GOT3 (cell line): ENCODE results near the gene STON1.
"Not testable (repeated sequence)": the region's sequence is repeated elsewhere in the genome, so short reads cannot be mapped to it uniquely, and the experiment has no call there.

Experiments used
- DNase-seq: peaks from one replicate; lab custom pipeline; 2025; ENCODE audit warnings: mixed read lengths; lab: John Stamatoyannopoulos, UW

STON1 gene

GRCh38 chr2:48529194-48529593, 760 bp upstream of the STON1 start:
- no peak for DNase-seq

GRCh38 chr2:48529676-48530032, 300 bp upstream of the STON1 start:
- DNase-seq: no peak

- DNase-seq: no peak
Observed at GRCh38 chr2:48531141-48531648, 1.2 kb downstream of the STON1 start.

GRCh38 chr2:48532174-48532573, 2.2 kb downstream of the STON1 start:
- no peak for DNase-seq

- no peak for DNase-seq
Observed at GRCh38 chr2:48532824-48533223, 2.9 kb downstream of the STON1 start.

GRCh38 chr2:48534781-48535180, 4.8 kb downstream of the STON1 start:
- no peak for DNase-seq

- DNase-seq: no peak
Observed at GRCh38 chr2:48540237-48540935, 10.4 kb downstream of the STON1 start.

- DNase-seq: no peak
Observed at GRCh38 chr2:48541666-48542389, 11.9 kb downstream of the STON1 start.

GRCh38 chr2:48543895-48544294, 13.9 kb downstream of the STON1 start:
- no peak for DNase-seq

- DNase-seq: no peak
Observed at GRCh38 chr2:48545244-48545643, 15.3 kb downstream of the STON1 start.

GRCh38 chr2:48548840-48549239, 18.9 kb downstream of the STON1 start:
- DNase-seq: no peak

- DNase-seq: no peak
Observed at GRCh38 chr2:48549972-48550371, 20.0 kb downstream of the STON1 start.

- no peak for DNase-seq
Observed at GRCh38 chr2:48551548-48551947, 21.6 kb downstream of the STON1 start.

- DNase-seq: not testable (repeated sequence)
Observed at GRCh38 chr2:48555071-48555470, 25.1 kb downstream of the STON1 start.

- DNase-seq: no peak
Observed at GRCh38 chr2:48558456-48558855, 28.5 kb downstream of the STON1 start.

GRCh38 chr2:48560546-48561209, 30.7 kb downstream of the STON1 start:
- no peak for DNase-seq

- DNase-seq: no peak
Observed at GRCh38 chr2:48562281-48562680, 32.3 kb downstream of the STON1 start.

GRCh38 chr2:48566592-48567310, 36.8 kb downstream of the STON1 start:
- no peak for DNase-seq

- no peak for DNase-seq
Observed at GRCh38 chr2:48567671-48568070, 37.7 kb downstream of the STON1 start.

- no peak for DNase-seq
Observed at GRCh38 chr2:48568547-48568946, 38.6 kb downstream of the STON1 start.

GRCh38 chr2:48569433-48569832, 39.5 kb downstream of the STON1 start:
- no peak for DNase-seq

- no peak for DNase-seq
Observed at GRCh38 chr2:48572816-48573215, 42.9 kb downstream of the STON1 start.
